ENCODE measurements around the gene TBC1D10A.

TBC1D10A gene

DNA sequence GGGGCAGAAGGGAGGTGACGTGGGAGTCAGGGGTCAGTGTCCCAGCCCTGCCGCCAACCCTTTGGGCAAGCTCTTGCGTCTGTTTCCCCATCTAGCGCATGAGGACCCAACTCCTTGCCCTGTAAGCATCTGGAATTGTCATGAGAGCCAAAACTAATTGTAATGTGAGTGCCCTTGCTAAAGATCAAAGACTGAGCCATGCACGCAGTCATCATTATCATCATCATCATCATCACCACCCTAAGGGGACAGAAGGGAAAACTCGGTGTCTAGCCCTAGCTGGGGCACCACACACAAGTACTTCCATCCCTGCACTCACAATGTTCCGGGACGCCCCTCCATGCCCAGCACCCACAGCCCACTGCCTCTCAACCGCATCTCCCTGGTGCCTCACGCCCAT, 82.7 kb downstream of the TBC1D10A start:
- DNase-seq, result no peak

DNA sequence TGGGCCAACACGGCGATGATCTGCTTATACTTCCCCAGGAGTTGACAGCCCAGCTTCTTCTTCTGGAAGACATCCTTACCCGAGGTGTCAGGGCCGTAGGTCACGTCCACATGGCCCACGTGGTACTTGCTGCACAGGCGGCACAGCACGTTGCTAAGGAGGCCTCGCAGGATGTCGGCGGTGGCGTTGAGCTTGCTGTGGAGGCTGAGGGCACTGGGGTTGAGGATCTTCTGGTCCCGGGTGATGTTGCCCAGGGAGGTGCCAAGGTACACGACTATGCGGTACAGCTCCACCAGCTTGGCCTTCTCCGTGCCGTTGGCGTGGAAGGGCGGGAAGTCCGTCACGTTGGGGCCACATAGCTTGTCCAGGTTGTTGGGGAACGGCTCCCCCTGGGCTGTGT, 83.1 kb downstream of the TBC1D10A start:
- DNase-seq, result no peak

All from SHP77 treated with DMSO at 0.1 percent for 48 hours (cell line).